ENCODE results near the gene GPATCH1. TPM values are rescaled to one million over a fixed set of nuclear protein-coding genes. Genes with fewer than 3 reads are reported as not detected.

GPATCH1 gene
- total RNA-seq, 2 donors from 2014 or later = 11.6 to 18.9 TPM

DNA sequence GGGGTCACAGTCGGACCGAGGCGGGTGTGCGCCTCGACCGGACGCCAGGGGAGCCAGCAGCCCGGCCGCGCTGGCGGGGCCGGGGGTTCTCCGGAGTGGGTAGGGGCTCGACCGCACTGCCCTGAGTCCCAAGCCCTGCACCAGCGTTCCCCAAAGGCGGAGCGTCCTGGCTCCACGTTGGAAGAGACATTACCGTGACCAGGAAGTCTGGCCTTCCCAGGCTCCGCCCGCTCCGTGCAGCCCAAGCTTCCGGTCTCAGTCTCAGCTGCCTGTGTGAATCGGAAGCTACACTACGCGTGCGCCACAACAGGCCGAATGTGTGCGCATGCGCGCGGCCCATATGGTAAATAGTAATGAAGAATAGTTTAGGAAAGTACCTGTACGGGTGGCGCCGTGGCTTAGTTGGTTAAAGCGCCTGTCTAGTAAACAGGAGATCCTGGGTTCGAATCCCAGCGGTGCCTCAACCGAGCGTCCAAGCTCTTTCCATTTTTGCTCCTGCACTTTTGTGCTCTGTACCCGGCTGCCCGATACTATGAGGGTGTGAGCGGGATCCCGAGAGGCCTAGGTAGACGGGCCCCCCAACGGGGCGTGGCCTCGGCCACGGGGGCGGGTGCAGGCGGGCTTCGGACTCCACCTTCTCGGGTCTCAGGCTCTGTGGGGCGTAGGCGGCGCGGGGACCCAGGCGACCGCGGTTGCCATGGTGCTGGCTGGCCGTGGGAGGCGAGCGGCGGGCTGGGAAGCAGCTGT lies 95.9 kb downstream of the GPATCH1 start:
- Mint-ChIP-seq H3K36me3 (ENCODE audit: insufficient read depth in 2 of 2) (peaks cover 0 to 7% of the 10 kb centered on the region in 2 donors), H3K4me3 (peak overlapping the region; percentile 93 to 96), H3K9me3 (no peaks in the 10 kb centered on the region), H3K4me1 (ENCODE audit: low read depth) (peaks cover 49% of the 10 kb centered on the region), H3K27me3 (ENCODE audit: low read depth) (peaks cover 4% of the 10 kb centered on the region), H3K27ac (peak overlapping the region; percentile 100)
- peak; percentile 89 to 91 for ATAC-seq (replicated peaks in 1 of 2)
- DNase-seq = peak; percentile 94 to 96

DNA sequence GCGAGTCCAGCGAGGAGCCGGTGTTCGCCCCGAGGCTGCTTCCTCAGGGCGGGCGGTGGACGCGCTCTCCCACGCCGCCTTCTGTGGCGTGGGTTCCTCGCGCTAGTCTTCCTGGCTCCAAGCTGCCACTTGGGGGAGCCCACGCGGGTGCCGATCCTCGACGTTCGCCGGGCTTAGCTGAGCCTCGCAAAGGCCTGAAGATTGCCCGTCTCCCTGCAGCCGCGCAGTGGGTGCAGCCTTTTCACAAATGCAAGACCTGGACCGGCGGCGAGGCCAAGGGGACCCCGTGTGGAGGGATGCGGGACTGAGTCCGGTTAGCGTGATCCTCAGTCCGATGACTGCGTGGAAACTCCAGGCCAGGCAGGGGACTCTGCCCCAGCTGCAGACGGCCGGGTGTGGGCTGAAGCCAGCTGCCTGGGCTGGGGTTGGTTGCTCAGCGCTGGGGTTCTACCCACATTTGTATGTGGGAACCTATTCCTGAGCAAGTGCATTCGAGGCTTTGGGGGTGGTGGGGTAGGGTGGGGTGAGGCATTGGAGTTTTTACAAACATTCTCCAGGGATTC lies 96.5 kb downstream of the GPATCH1 start:
- H3K9me3 Mint-ChIP-seq = no peaks in the 10 kb centered on the region
- H3K27ac Mint-ChIP-seq = peak overlapping the region; percentile 100
- peaks cover 0 to 5% of the 10 kb centered on the region in 2 donors for H3K36me3 Mint-ChIP-seq (ENCODE audit: insufficient read depth in 2 of 2)
- no peak for ATAC-seq (replicated peaks in 1 of 2)
- H3K4me3 Mint-ChIP-seq = peak overlapping the region; percentile 93 to 96
- H3K4me1 Mint-ChIP-seq (ENCODE audit: low read depth) = peaks cover 46% of the 10 kb centered on the region
- DNase-seq = no peak
- peaks cover 4% of the 10 kb centered on the region for H3K27me3 Mint-ChIP-seq (ENCODE audit: low read depth)

Other genes with a start within 250 kb of the GPATCH1 start
- under 1 TPM in 1 of 2 donors, not detected in 1; 0.28 TPM for gene SLC7A9, start 211.4 kb upstream of the GPATCH1 start, total RNA-seq
- gene CEP89, start 109.2 kb upstream of the GPATCH1 start, total RNA-seq = 10 to 100 TPM; 21.6 to 22.9 TPM
- 10 to 100 TPM in 1 of 2 donors, 1 to 10 TPM in 1; 9.9 to 15.3 TPM for gene FAAP24, start 108.9 kb upstream of the GPATCH1 start, total RNA-seq
- gene RHPN2, start 16.3 kb upstream of the GPATCH1 start, total RNA-seq = 1 to 10 TPM in 1 of 2 donors, under 1 TPM in 1; 0.95 to 1.5 TPM
- gene WDR88, start 50.9 kb downstream of the GPATCH1 start, total RNA-seq = not detected
- gene LRP3, start 113.1 kb downstream of the GPATCH1 start, total RNA-seq = under 1 TPM in 1 of 2 donors, not detected in 1; 0.10 TPM
- gene SLC7A10, start 144.7 kb downstream of the GPATCH1 start, total RNA-seq = not detected
- gene CEBPA, start 221.4 kb downstream of the GPATCH1 start, total RNA-seq = 1 to 10 TPM in 1 of 2 donors, under 1 TPM in 1; 0.82 to 1.0 TPM

All from activated T-cell treated with anti-CD3 and anti-CD28 coated beads, Interleukin-2, amount 50 U/mL, for 72 hours (primary cell).